Stimulated activated naive CD8-positive, alpha-beta T cell treated with anti-CD3 and anti-CD28 coated beads, Interleukin-15, amount 100 ng/mL, for 72 hours (primary cell): ENCODE results near the gene APMAP.

Experiments
- ATAC-seq: fragments of 150-1000 bp; cut with Tn5 transposase; 2 replicates; pipeline ENCODE4 v1.10.0; 2021; ENCODE audit warnings: mild to moderate bottlenecking, moderate library complexity
- DNase-seq, 2 donors: peaks; one replicate each; pipeline ENCODE4 v3.0.0; 2021 to 2022
- H3K27ac Mint-ChIP-seq, 2 donors: one replicate each; pipeline ENCODE4 v1.8.0; 2022; ENCODE audit warnings: mild to moderate bottlenecking in 2 of 2, mixed read lengths in 2 of 2, moderate library complexity in 2 of 2
- H3K27me3 Mint-ChIP-seq: one replicate; pipeline ENCODE4 v1.8.0; 2022; ENCODE audit warnings: mixed read lengths
- H3K4me1 Mint-ChIP-seq: one replicate; pipeline ENCODE4 v1.8.0; 2022; ENCODE audit warnings: mild to moderate bottlenecking, mixed read lengths
- H3K4me3 Mint-ChIP-seq, 2 donors: one replicate each; pipeline ENCODE4 v1.8.0; 2022; ENCODE audit warnings: mild to moderate bottlenecking in 2 of 2, mixed read lengths in 2 of 2, moderate library complexity in 1 of 2
- H3K9me3 Mint-ChIP-seq, 2 donors: one replicate each; pipeline ENCODE4 v1.8.0; 2022; ENCODE audit warnings: mixed read lengths in 2 of 2

Gene APMAP

DNA sequence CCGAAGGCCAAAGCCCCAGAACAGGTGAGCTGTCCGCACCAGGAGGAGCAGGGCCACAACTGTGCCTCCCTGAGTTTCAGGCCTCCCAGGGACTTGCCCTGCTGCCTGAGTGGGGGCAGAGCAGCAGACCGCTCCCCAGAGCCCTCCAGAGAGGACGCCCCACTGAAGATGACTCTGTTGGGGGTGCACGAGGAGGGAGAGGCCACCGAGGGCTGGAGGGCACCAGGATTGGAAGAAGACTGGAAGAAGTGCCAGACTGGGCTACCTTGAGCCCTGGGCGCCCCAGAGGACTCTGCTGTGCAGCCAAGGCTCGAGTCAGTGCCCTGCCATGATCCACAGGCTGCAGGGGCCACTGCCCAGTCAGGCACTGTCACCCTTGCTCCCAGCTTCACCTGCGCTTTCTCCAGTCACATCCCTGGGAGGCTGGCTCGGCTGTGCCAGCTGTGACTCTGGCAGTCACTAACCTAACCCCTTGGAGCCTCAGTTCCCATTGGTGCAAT, 32.2 kb downstream of the APMAP start:
- peak overlapping the region; percentile 44 to 83 for H3K27ac Mint-ChIP-seq
- DNase-seq (no peak), ATAC-seq (peak; percentile 9)
- H3K4me3 Mint-ChIP-seq: no peak overlapping the region
- H3K9me3 Mint-ChIP-seq: no peaks in the 10 kb centered on the region
- H3K4me1 Mint-ChIP-seq: peaks cover 51% of the 10 kb centered on the region
- H3K27me3 Mint-ChIP-seq: no peaks in the 10 kb centered on the region

DNA sequence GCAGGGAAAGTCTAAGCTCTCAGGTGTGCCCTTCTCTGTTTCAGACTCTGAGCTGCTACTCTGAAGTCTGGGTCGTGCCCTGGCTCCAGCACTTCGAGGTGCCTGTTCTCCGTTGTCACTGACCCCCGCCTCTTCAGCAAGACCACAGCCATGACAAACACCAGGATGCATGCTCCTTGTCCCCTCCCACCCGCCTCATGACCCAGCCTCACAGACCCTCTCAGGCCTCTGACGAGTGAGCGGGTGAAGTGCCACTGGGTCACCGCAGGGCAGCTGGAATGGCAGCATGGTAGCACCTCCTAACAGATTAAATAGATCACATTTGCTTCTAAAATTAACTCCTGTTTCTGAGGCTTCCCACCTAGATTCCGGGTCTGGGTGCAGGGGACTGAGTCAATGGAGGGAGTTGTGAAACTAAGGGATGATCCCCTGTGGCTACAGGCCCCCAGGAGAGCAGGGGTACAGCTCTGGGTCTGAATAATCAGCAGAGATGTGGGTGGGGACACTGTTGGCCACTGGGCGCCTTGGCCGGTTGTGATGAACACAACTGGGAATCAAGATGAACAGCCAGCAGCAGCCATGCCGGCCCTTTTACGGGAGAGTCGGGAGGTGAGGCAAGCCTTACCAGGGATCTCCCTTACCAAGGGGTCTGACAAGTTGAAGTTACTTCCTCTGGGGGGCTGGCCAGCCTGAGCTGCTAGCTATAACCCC, 32.8 kb downstream of the APMAP start:
- Mint-ChIP-seq H3K9me3 (no peaks in the 10 kb centered on the region), H3K4me1 (peaks cover 51% of the 10 kb centered on the region), H3K27ac (peak overlapping the region; percentile 54 to 65), H3K4me3 (no peak overlapping the region), H3K27me3 (no peaks in the 10 kb centered on the region)
- DNase-seq (no peak), ATAC-seq (no peak)

DNA sequence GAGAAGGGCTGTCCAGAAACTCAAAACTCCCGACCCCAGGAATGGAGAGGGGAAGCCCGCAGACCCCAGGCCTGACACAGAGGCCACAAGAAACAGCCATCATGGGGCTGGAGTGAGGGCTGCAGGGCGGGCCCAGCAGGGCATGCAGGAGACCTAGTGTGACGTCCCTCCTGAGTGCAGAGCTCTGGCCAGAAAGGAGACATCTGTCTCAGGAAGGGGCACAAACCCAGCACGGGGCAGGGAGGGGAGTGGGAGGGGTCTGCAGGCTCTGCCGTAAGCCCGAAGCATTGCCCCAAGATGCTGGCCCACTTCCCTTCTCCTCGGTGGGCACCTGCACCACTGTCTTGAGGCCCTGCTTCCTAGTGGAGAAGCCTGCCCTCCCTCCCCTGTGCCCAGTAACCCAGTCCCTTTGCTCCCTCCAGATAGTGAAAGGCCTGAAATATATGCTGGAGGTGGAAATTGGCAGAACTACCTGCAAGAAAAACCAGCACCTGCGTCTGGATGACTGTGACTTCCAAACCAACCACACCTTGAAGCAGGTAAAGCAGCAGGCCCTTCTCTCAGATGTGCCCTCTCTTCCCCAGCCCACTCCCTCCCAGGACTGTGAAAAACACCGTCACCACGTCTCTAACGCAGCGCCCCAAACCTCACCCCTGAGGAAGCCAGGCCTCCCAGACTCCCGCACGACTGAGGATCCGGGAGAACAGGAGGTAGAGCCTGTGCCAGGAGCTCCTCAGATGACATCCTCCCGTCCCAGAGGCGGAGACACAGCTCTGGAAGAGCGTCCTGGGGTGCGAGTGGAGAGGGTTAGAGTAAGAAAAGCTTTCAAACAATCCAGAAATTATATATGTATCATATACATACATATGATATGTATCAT, 33.8 kb downstream of the APMAP start:
- Mint-ChIP-seq H3K9me3 (no peaks in the 10 kb centered on the region), H3K27ac (no peak overlapping the region), H3K27me3 (no peaks in the 10 kb centered on the region), H3K4me3 (no peak overlapping the region), H3K4me1 (peaks cover 54% of the 10 kb centered on the region)
- ATAC-seq (no peak), DNase-seq (no peak)

GRCh38 chr20:24957326-24958016, 35.1 kb downstream of the APMAP start:
- Mint-ChIP-seq H3K27me3 (no peaks in the 10 kb centered on the region), H3K4me3 (no peak overlapping the region), H3K4me1 (peaks cover 63% of the 10 kb centered on the region), H3K9me3 (no peaks in the 10 kb centered on the region), H3K27ac (no peak overlapping the region)
- no peak for DNase-seq
- no peak for ATAC-seq

DNA sequence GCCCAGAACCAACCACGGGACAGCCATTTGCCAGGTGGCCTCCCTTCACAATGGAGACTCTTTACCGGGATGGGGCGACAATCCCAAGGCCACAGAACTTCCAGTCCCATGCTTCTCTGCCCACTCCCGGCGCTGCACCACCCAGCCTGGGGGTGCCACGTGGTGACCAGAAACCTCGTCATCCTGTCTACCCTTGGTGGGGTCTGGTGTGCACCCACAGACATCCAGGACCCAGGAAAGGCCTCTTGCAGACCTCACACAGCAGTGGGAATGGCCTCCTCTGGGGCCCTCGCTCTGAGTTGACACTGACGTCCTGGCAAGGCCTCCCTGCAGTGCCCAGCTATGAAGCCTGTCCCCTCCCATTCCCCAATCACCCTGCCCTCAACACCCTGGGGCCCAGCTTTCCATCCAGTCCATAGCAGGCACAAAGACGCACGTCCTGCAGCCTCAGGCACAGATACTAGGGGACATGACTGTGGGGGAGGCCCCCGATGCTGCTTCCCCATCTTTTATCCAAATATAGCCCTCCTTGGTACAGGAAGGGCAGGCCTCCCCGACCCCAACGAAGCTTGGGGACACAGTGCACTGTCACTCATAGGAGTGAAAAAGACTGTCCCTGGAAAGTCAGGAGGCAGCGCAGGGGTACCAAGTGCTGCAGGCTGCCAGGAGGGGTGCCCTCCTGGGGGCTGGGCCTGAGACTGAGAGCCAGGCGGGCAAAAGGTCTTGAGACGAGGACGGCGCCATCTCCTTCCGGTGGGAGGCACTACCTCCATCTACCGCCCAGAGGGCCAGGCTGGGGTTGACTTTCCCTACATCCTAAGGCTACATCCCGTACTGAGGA, 36.3 kb downstream of the APMAP start:
- no peaks in the 10 kb centered on the region for H3K27me3 Mint-ChIP-seq
- no peak for DNase-seq
- H3K27ac Mint-ChIP-seq: peak overlapping the region in 1 of 2 donors; percentile 63
- no peaks in the 10 kb centered on the region for H3K9me3 Mint-ChIP-seq
- H3K4me3 Mint-ChIP-seq: peak overlapping the region in 1 of 2 donors; percentile 68
- no peak for ATAC-seq
- peaks cover 62% of the 10 kb centered on the region for H3K4me1 Mint-ChIP-seq

DNA sequence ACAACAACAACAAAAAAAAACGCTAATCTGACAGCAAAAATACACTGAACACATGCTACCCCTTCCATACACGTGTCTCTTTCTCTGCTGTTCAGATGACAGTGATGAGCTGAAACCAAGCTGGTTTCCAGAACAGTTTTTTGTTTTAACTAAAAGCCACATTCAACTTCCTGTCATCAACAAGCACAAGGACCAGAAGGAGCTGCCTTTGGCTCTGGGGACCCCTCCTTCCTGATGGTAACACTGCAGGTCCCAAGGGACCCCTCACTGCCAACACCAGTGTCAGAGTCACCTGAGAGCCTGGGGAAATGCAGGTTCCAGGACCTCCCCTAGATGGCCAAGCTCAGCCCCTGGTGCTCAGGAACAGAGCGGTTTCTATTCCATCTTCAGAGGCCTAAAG, 37.5 kb downstream of the APMAP start:
- ATAC-seq: peak; percentile 70
- peaks cover 68% of the 10 kb centered on the region for H3K4me1 Mint-ChIP-seq
- peak in 1 of 2 donors; percentile 32 for DNase-seq
- peak overlapping the region; percentile 34 to 50 for H3K4me3 Mint-ChIP-seq
- H3K27ac Mint-ChIP-seq: peak overlapping the region in 1 of 2 donors; percentile 9
- H3K9me3 Mint-ChIP-seq: no peaks in the 10 kb centered on the region
- H3K27me3 Mint-ChIP-seq: no peaks in the 10 kb centered on the region

DNA sequence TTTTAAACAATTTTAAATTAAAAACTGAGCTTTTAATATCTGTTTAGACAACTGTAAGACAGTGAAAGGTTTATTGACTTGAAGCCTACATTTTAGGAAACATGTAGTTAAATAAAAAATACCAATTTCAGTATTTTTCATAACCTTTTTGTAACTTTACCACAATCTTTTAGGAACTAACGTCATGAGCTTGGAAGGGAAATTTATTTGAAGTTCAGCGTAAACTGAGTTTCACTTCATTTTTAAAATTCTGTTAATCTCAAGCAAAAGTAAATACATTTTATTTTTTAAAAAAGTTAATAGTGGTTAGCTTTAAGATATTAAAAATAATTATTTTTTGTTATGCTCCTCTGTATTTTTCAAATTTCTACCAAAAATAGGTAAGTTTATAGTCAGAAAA, 38.0 kb downstream of the APMAP start:
- Mint-ChIP-seq H3K4me3 (peak overlapping the region in 1 of 2 donors; percentile 50), H3K27me3 (no peaks in the 10 kb centered on the region), H3K27ac (peak overlapping the region; percentile 48 to 69), H3K4me1 (peaks cover 69% of the 10 kb centered on the region), H3K9me3 (no peaks in the 10 kb centered on the region)
- no peak for ATAC-seq
- DNase-seq: no peak

DNA sequence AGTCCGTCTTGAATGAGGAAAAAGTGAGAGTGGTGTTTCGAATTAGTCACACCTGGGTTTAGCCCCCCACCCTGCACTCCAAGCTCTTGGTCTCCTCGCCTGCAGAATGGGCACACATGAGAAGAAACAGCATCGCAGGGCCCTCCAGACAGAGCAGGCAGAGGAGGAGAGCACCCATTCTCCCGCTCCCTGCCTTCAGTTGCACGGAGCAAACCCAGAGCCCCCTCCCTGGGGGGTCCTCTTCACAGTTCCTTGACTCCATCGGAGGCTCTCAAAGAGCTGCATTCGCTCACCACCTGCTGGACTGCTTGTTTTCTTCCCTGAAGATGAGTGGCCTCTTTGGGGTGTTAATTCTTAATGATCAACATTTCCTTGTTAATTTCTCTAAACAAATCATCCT, 38.4 kb downstream of the APMAP start:
- H3K27ac Mint-ChIP-seq: peak overlapping the region; percentile 69 to 80
- no peak for DNase-seq
- H3K4me1 Mint-ChIP-seq: peaks cover 72% of the 10 kb centered on the region
- peak overlapping the region; percentile 49 to 62 for H3K4me3 Mint-ChIP-seq
- ATAC-seq: no peak
- H3K27me3 Mint-ChIP-seq: no peaks in the 10 kb centered on the region
- no peaks in the 10 kb centered on the region for H3K9me3 Mint-ChIP-seq

GRCh38 chr20:24953621-24954133, 38.9 kb downstream of the APMAP start:
- Mint-ChIP-seq H3K4me1 (peaks cover 77% of the 10 kb centered on the region), H3K27me3 (no peaks in the 10 kb centered on the region), H3K27ac (peak overlapping the region; percentile 69 to 80), H3K4me3 (peak overlapping the region; percentile 49 to 62), H3K9me3 (peaks cover 0 to 1% of the 10 kb centered on the region in 2 donors)
- ATAC-seq: no peak
- no peak for DNase-seq

DNA sequence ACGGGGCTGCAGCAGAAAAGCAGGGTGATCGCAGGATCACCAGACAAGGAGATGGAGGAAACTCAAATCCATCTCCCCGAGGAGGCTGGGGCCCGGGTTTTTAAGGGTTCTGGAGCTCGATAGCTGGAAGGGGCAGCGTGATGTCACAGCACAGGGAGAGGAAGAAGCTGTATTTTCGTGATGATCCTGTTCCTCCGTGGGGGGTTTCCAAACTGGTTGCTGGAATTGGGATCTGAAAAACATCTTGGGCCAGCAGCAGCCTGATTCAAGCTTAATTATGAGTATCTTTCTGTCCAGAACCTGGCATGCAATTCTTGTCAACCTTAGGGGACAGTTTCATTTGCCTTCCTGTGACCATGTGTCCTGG, 39.4 kb downstream of the APMAP start:
- Mint-ChIP-seq H3K9me3 (peaks cover 0 to 6% of the 10 kb centered on the region in 2 donors), H3K4me1 (peaks cover 81% of the 10 kb centered on the region), H3K4me3 (peak overlapping the region; percentile 49 to 63), H3K27ac (no peak overlapping the region), H3K27me3 (no peaks in the 10 kb centered on the region)
- no peak for ATAC-seq
- DNase-seq: no peak

GRCh38 chr20:24952376-24953208, 40.0 kb downstream of the APMAP start:
- Mint-ChIP-seq H3K4me3 (peak overlapping the region; percentile 63 to 78), H3K27me3 (no peaks in the 10 kb centered on the region), H3K4me1 (peaks cover 87% of the 10 kb centered on the region), H3K9me3 (peaks cover 5 to 12% of the 10 kb centered on the region in 2 donors), H3K27ac (no peak overlapping the region)
- DNase-seq: no peak
- ATAC-seq: no peak

DNA sequence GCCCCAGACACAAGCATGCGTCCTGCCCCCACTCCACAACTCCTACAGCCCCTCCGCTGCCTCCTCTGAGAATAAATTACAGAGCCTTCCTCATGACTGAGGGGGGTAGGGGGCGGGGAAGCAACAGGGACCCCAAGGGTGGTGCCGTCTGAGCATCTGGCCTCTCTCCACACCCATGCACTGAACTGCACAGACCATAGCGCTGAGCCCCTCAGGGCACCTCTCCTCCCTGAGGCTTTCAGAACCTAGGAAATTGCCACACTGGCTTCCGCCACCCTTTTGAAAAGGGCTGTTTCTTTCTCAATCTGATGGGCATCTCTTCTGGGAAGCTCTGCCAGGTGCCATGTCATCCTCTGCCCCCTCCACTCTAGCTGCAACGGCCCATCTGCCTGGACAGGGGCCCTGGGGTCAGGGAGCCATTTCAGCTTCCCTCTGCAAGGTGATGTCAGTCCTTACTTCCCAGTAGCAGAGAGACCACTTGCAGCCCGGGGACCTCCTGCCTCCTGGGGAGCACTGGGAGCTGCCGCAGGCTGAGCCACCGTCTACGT, 40.9 kb downstream of the APMAP start:
- H3K4me1 Mint-ChIP-seq: peaks cover 91% of the 10 kb centered on the region

DNA sequence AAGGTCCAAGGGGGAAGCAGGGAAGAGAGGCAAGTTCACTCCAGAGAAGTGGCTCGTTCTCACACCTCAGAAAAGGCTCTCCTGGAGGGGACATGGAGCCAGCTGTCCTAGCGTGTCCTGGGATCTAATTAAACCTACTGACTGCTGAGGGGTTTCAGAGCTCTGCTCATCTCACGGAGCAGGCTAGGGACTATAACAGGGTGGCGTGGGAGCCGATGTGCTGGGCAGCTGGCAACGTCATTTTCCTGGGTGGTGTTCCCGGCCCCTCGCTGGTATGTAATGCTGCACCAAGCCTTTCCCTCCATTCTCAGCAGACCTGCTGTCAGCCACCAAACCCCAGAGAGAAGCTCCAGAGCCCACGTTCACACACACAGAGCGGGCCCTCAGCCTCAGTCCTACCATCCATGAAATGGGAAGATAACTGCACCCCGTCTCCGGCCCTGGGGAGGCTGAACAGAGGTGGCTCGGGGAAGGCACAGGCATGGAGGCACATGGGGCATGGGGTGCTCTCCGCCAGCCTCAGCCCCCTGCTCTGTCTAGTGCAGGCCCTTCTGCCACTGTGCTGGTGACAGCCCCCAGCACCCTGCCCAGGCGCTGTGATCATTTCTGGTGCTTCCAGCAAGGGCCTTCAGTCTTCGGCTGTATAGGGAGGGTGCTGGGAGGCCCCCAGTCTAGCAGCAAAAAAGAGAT, 41.6 kb downstream of the APMAP start:
- Mint-ChIP-seq H3K27ac (peak overlapping the region in 1 of 2 donors; percentile 49), H3K4me1 (peaks cover 86% of the 10 kb centered on the region), H3K9me3 (peaks cover 17 to 27% of the 10 kb centered on the region in 2 donors), H3K27me3 (no peaks in the 10 kb centered on the region), H3K4me3 (peak overlapping the region; percentile 78 to 96)
- ATAC-seq (no peak), DNase-seq (no peak)

More for the DNA sequence above, 40.9 kb downstream of the APMAP start:
- ATAC-seq (no peak), DNase-seq (no peak)
- Mint-ChIP-seq H3K4me3 (peak overlapping the region; percentile 78 to 96), H3K9me3 (peaks cover 15 to 22% of the 10 kb centered on the region in 2 donors), H3K27me3 (no peaks in the 10 kb centered on the region), H3K27ac (peak overlapping the region in 1 of 2 donors; percentile 69)
